A549 (cell line): ENCODE data around the gene TRIM3. TPM values are rescaled to one million over a fixed set of nuclear protein-coding genes. Genes with fewer than 3 reads are reported as not detected.

Source experiments
- ATAC-seq, 2 experiments: fragments of 200-7000 bp in 1 of 2; fragments of >200 bp in 1 of 2; cut with Nextera tagmentation in 1 of 2; cut with Tn5 transposase in 1 of 2; 3 replicates each; pipeline versions ENCODE4 v1.8.0 to v1.9.1; 2018 to 2020; ENCODE audit warnings: mild to moderate bottlenecking in 1 of 2, moderate library complexity in 1 of 2
- CTCF ChIA-PET: fragments of 300-600 bp; sonication (Branson Sonifier 250); formaldehyde crosslinking; extraction: SDS; loops from one replicate; lab custom pipeline; 2021; ENCODE audit warnings: antibody characterized with exemption, inconsistent platforms; lab: Yijun Ruan, JAX
- POLR2A ChIA-PET: fragments of 350-600 bp; formaldehyde crosslinking; extraction: SDS; loops from one replicate; lab custom pipeline; 2021; ENCODE audit warnings: antibody characterized with exemption, inconsistent platforms; lab: Yijun Ruan, JAX
- DNase-seq, 2 experiments: peaks; one replicate each; pipeline versions ENCODE4 v3.0.0 to v3.0.0-alpha.2; 2011 to 2016; ENCODE audit warnings: low read depth in 1 of 2, low spot score in 1 of 2
- FAIRE-seq: peaks from 2 replicates; lab custom pipeline; 2011; peaks lifted over from hg19 to GRCh38; lab: Jason Lieb, UNC
- H3K27ac ChIP-seq, 2 experiments: fragments of >200 bp; sonication (Bioruptor Twin); formaldehyde crosslinking; 3 replicates each; pipeline ENCODE4 v1.5.1; 2016 to 2017
- H3K4me1 ChIP-seq: fragments of >200 bp; sonication (Bioruptor Twin); formaldehyde crosslinking; 3 replicates; pipeline ENCODE4 v1.6.1; 2016
- H3K4me2 ChIP-seq: fragments of >200 bp; sonication (Bioruptor Twin); formaldehyde crosslinking; 3 replicates; pipeline ENCODE4 v1.6.1; 2016
- H3K4me3 ChIP-seq: fragments of >200 bp; sonication (Bioruptor Twin); formaldehyde crosslinking; 3 replicates; pipeline ENCODE4 v1.5.1; 2016
- H3K9me3 ChIP-seq: fragments of >200 bp; sonication (Bioruptor Twin); formaldehyde crosslinking; 3 replicates; pipeline ENCODE4 v1.6.1; 2016
- BHLHE40 ChIP-seq: IDR thresholded peaks from 2 replicates; pipeline ENCODE4 v1.6.1; 2012; ENCODE audit warnings: low read depth, low read length, inconsistent platforms
- CBX8 ChIP-seq: fragments of 200-600 bp; sonication (generic); IDR thresholded peaks from 2 replicates; pipeline ENCODE4 v1.6.1; 2016
- CHD4 ChIP-seq: fragments of 200-600 bp; sonication (generic); IDR thresholded peaks from 2 replicates; pipeline ENCODE4 v1.6.1; 2016; ENCODE audit warnings: antibody characterized with exemption, mild to moderate bottlenecking, borderline replicate concordance
- E2F6 ChIP-seq: IDR thresholded peaks from 2 replicates; pipeline ENCODE4 v1.6.1; 2012; ENCODE audit warnings: low read depth, borderline replicate concordance
- EHMT2 ChIP-seq: fragments of 200-600 bp; sonication (generic); IDR thresholded peaks from 2 replicates; pipeline ENCODE4 v1.6.1; 2016; ENCODE audit warnings: antibody characterized with exemption, low read depth, mild to moderate bottlenecking, moderate library complexity
- EP300 ChIP-seq, 2 experiments: fragments of >200 bp; sonication (Bioruptor Twin); formaldehyde crosslinking; IDR thresholded peaks; 2 replicates in 1 of 2; 3 replicates in 1 of 2; pipeline ENCODE4 v1.6.1; 2016 to 2017
- FOXS1 ChIP-seq: fragments of 250-450 bp; sonication (Bioruptor Pico); IDR thresholded peaks from 2 replicates; pipeline ENCODE4 v1.5.0; 2020; ENCODE audit warnings: mild to moderate bottlenecking, moderate library complexity
- HDAC2 ChIP-seq: fragments of 200-600 bp; sonication (generic); IDR thresholded peaks from 2 replicates; pipeline ENCODE4 v1.6.1; 2016
- HEYL ChIP-seq: fragments of 250-450 bp; sonication (Bioruptor Pico); IDR thresholded peaks from 2 replicates; pipeline ENCODE4 v1.8.0; 2021; ENCODE audit warnings: mild to moderate bottlenecking, moderate library complexity
- HMGXB4 ChIP-seq: fragments of 250-450 bp; sonication (Bioruptor Pico); IDR thresholded peaks from 2 replicates; pipeline ENCODE4 v1.5.0; 2021; ENCODE audit warnings: mild to moderate bottlenecking, moderate library complexity, borderline replicate concordance
- HOXB5 ChIP-seq: fragments of 250-450 bp; sonication (Bioruptor Pico); IDR thresholded peaks from 2 replicates; pipeline ENCODE4 v1.5.0; 2020; ENCODE audit warnings: mild to moderate bottlenecking, moderate library complexity
- JUNB ChIP-seq: fragments of >200 bp; sonication (Bioruptor Twin); formaldehyde crosslinking; IDR thresholded peaks from 2 replicates; pipeline ENCODE4 v1.6.1; 2016
- NPAS2 ChIP-seq: fragments of 250-450 bp; sonication (Bioruptor Pico); IDR thresholded peaks from 2 replicates; pipeline ENCODE4 v1.8.0; 2022; ENCODE audit warnings: mild to moderate bottlenecking, moderate library complexity, borderline replicate concordance
- RARB ChIP-seq: fragments of 250-450 bp; sonication (Bioruptor Pico); IDR thresholded peaks from 2 replicates; pipeline ENCODE4 v1.8.0; 2021; ENCODE audit warnings: mild to moderate bottlenecking, moderate library complexity
- RNF2 ChIP-seq: fragments of 200-600 bp; sonication (generic); IDR thresholded peaks from 2 replicates; pipeline ENCODE4 v1.6.1; 2016; ENCODE audit warnings: low read depth, mild to moderate bottlenecking, antibody characterized with exemption, moderate library complexity, borderline replicate concordance
- SMC3 ChIP-seq: fragments of >200 bp; sonication (Bioruptor Twin); formaldehyde crosslinking; IDR thresholded peaks from 3 replicates; pipeline ENCODE4 v1.6.1; 2018; ENCODE audit warnings: inconsistent platforms
- SREBF2 ChIP-seq: fragments of 450-650 bp; IDR thresholded peaks from 2 replicates; pipeline ENCODE4 v1.6.1; 2014; ENCODE audit warnings: mild to moderate bottlenecking, moderate library complexity
- TP53 ChIP-seq: fragments of 250-450 bp; sonication (Bioruptor Pico); IDR thresholded peaks from 2 replicates; pipeline ENCODE4 v1.5.0; 2021; ENCODE audit warnings: mild to moderate bottlenecking, moderate library complexity
- USF2 ChIP-seq: fragments of 450-650 bp; IDR thresholded peaks from 2 replicates; pipeline ENCODE4 v1.6.1; 2014; ENCODE audit warnings: antibody characterized with exemption
- WGBS: methylation state at CpG from one replicate; pipeline ENCODE4 v1.1.6; 2017; ENCODE audit errors: missing lambda C conversion rate; 5-methylcytosine and 5-hydroxymethylcytosine counted together
- polyA plus RNA-seq, 4 experiments: library from polyadenylated mRNA; depleted of rRNA in 3 of 4; stranded (reverse); fragments of >200 nt; fragmentation: RNase III in 1 of 4; extraction: RNeasy Plus Mini Kit Qiagen cat#74134 plus additional on column Dnase treatment in 1 of 4; gene quantifications; 2 replicates in 3 of 4; 3 replicates in 1 of 4; pipeline ENCODE4 v1.2.3, GENCODE V29; 2011 to 2017

The TRIM3 gene
- polyA plus RNA-seq, 2 of the 4 experiments (the other 2 are of a cell fraction): 10.0 to 17.5 TPM

- POLR2A ChIA-PET: interaction anchor here (1.1 kb wide), 1 partner anchor 8 kb away, joined by 7 read pairs; the partner anchor contains the start of gene APBB1
- Histone ChIP-seq H3K4me3 (no peak overlapping the region), H3K27ac (no peak overlapping the region), H3K9me3 (no peaks in the 10 kb centered on the region), H3K4me2 (no peak overlapping the region), H3K4me1 (no peaks in the 10 kb centered on the region)
- TF ChIP-seq TP53 (CRISPR knock-in tag): no peak
- no peak for TF ChIP-seq FOXS1 (CRISPR knock-in tag)
- TF ChIP-seq NPAS2 (CRISPR knock-in tag): no peak
- TF ChIP-seq EP300 (IDR thresholded peaks at IDR 0.05): no peak
- no peak for TF ChIP-seq CHD4
- TF ChIP-seq JUNB: no peak
- no peak for TF ChIP-seq USF2
- ATAC-seq (no peak), DNase-seq (no peak), FAIRE-seq (no peak)
- CTCF ChIA-PET: interaction anchor here (1.9 to 2.6 kb wide), 4 partner anchors 7 to 33 kb away, joined by 4 to 12 read pairs (median 10); partner anchors contain the start of gene APBB1
- WGBS: 90% methylated on average over 10 of the region's 10 CpGs
Measured at GRCh38 chr11:6411594-6412031, 62.1 kb downstream of the TRIM3 start.

- POLR2A ChIA-PET: interaction anchor here (1.1 kb wide), 1 partner anchor 8 kb away, joined by 7 read pairs; the partner anchor contains the start of gene APBB1
- no peak for ATAC-seq
- no peak overlapping the region for H3K4me3 ChIP-seq
- H3K27ac ChIP-seq: no peak overlapping the region
- no peak for FAIRE-seq
- no peaks in the 10 kb centered on the region for H3K4me1 ChIP-seq
- CTCF ChIA-PET: interaction anchor here (1.9 to 2.6 kb wide), 4 partner anchors 8 to 33 kb away, joined by 4 to 12 read pairs (median 10); partner anchors contain the start of gene APBB1
- 95% methylated on average over 22 of the region's 23 CpGs for WGBS
- H3K4me2 ChIP-seq: no peak overlapping the region
- DNase-seq: no peak
- TF ChIP-seq HDAC2 (no peak), CHD4 (no peak)
- no peaks in the 10 kb centered on the region for H3K9me3 ChIP-seq
Measured at GRCh38 chr11:6410695-6411430, 62.9 kb downstream of the TRIM3 start.

GRCh38 chr11:6406370-6406769 lies 67.4 kb downstream of the TRIM3 start:
- POLR2A ChIA-PET: no interaction called here
- CTCF ChIA-PET: interaction anchor here (0.6 to 2.8 kb wide), 8 partner anchors 13 to 602 kb away, joined by 3 to 9 read pairs (median 4); partner anchors contain the start of gene SMPD1

More at GRCh38 chr11:6406370-6406769, 67.4 kb downstream of the TRIM3 start:
- no peak for TF ChIP-seq HMGXB4 (CRISPR knock-in tag)
- no peak for TF ChIP-seq SREBF2
- TF ChIP-seq E2F6: no peak
- TF ChIP-seq CBX8: no peak
- no peak for TF ChIP-seq HOXB5 (CRISPR knock-in tag)
- no peak for TF ChIP-seq RARB (CRISPR knock-in tag)
- TF ChIP-seq HEYL (CRISPR knock-in tag): no peak
- no peak for TF ChIP-seq TP53 (CRISPR knock-in tag)
- TF ChIP-seq BHLHE40: no peak
- no peak for TF ChIP-seq RNF2
- TF ChIP-seq EHMT2: no peak
- no peak for TF ChIP-seq SMC3
- TF ChIP-seq HDAC2: no peak
- 16% methylated on average over 2 of the region's 2 CpGs for WGBS
- no peak for ATAC-seq
- Histone ChIP-seq H3K4me3 (no peak overlapping the region), H3K4me2 (no peak overlapping the region), H3K27ac (no peak overlapping the region), H3K4me1 (no peaks in the 10 kb centered on the region), H3K9me3 (no peaks in the 10 kb centered on the region)
- no peak for DNase-seq
- FAIRE-seq: no peak
